ENCODE measurements around the gene CLNK.

DNA sequence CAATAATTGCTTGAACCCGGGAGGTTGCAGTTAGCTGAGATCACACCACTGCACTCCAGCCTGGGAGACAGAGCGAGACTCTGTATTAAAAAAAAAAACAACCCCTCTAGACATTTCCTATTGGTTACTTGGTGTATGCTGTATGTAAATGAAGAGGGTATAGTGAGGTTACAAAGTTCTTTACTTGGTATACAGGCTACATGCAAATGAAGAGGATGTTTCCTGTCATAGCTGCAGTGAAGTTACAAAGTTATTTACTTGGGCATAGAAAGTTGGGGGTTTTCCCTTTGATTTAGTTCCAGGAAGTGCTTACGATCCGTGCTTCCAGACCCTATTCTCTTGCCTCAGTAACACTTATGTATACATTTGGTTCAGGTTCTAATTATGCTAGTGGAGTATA is 38.4 kb upstream of the CLNK start:
- TF ChIP-seq CTCF (IDR thresholded peaks at IDR 0.05; ENCODE audit: low read length) (no peak), EZH2 (IDR thresholded peaks at IDR 0.05; ENCODE audit: borderline replicate concordance, low read length) (no peak)

Data from OCI-LY1 (cell line).